Lower leg skin (tissue), 4 donors: ENCODE data around the gene GPR132. TPM values are rescaled to one million over a fixed set of nuclear protein-coding genes. Genes with fewer than 3 reads are reported as not detected.
A peak's percentile ranks its signal among the peaks of the same experiment; 100 is the strongest.

Experiments
- DNase-seq, 2 donors: peaks; one replicate each; pipeline ENCODE4 v3.0.0-alpha.2; 2019; ENCODE audit warnings: low spot score in 2 of 2
- H3K4me3 ChIP-seq: fragments of 200-600 bp; sonication (generic); 2 replicates; pipeline ENCODE4 v1.5.1; 2017; ENCODE audit warnings: mild to moderate bottlenecking, low read depth; ENCODE audit not compliant: poor library complexity, severe bottlenecking
- CTCF ChIP-seq, 3 donors: fragments of 450-650 bp; IDR thresholded peaks; one replicate each; pipeline ENCODE4 v1.5.1; 2016; ENCODE audit warnings: antibody characterized with exemption in 3 of 3, mild to moderate bottlenecking in 3 of 3, moderate library complexity in 2 of 3
- POLR2A ChIP-seq, 2 donors: fragments of 450-650 bp; IDR thresholded peaks; one replicate each; pipeline ENCODE4 v1.6.1; 2016 to 2017; ENCODE audit warnings: antibody characterized with exemption in 2 of 2, mild to moderate bottlenecking in 1 of 2, moderate library complexity in 1 of 2
- WGBS, 2 donors: methylation state at CpG; one replicate each; pipeline ENCODE4 v1.1.5; 2018; 5-methylcytosine and 5-hydroxymethylcytosine counted together
- intact Hi-C: fragments of 100-400 bp; cut with DNase I; formaldehyde crosslinking; loops from one replicate; pipeline ENCODE4 v1.15.0; 2023; ENCODE audit warnings: low total_unique reads
- total RNA-seq, 4 donors: library from RNA; depleted of rRNA; stranded (reverse); fragments of >200 nt; gene quantifications; one replicate each; pipeline ENCODE4 v1.1.0, GENCODE V29; 2016

The GPR132 gene
- total RNA-seq, 4 donors from 2014 or later: 0.84 to 1.3 (median 1.1) TPM

- intact Hi-C loops: loop anchor here (10.0 kb wide), 1 partner anchor 152 kb away; no protein-coding TSS in a partner anchor
- WGBS, 2 donors: 93 to 97% methylated on average over 5 to 9 of the region's 9 CpGs
- no peak for TF ChIP-seq CTCF (IDR thresholded peaks at IDR 0.05)
- no peak for TF ChIP-seq POLR2A (IDR thresholded peaks at IDR 0.05)
- no peak for DNase-seq
- no peak overlapping the region for H3K4me3 ChIP-seq
These were observed 18.3 kb downstream of the GPR132 start for GRCh38 chr14:105046891-105047282.

DNA sequence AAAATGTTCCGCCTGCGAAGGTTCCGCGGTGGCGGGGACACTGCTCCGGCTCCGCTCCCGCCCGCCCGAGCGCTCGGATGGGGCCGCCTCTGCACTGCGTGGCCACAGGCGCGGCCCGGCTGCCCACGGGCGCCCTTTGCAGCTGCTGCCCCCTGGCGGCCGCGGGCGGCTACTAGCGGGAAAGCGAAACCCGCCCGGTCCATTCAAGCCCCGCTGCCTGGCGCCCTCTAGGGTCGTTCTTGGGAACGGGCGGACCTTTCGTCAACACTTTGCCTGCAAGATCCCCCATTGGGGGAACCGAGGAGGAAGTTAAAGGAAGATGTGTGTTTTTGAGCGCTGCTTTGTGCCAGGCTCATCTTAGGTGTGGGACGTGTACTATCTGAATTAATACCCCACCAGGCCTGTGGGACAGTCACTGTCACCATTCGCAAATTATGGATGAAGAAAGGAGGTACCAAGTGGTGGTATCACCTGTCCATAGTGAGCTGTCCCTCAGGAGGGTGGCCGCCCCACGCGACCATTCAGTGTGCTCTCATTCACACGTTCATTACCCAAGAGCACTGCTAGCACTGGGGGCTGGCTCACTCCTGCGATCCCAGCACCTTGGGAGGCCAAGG, 19.4 kb downstream of the GPR132 start:
- peak; percentile 87 to 98 for DNase-seq
- intact Hi-C loops: loop anchor here (2.0 to 10.0 kb wide), 2 partner anchors 69 to 151 kb away; no protein-coding TSS in a partner anchor
- H3K4me3 ChIP-seq: no peak overlapping the region
- 7 to 9% methylated on average over 26 to 42 of the region's 42 CpGs for WGBS, 2 donors
- peak in 2 of 3 donors; percentile 95 to 97 for TF ChIP-seq CTCF (IDR thresholded peaks at IDR 0.05)
- TF ChIP-seq POLR2A (IDR thresholded peaks at IDR 0.05): no peak

GRCh38 chr14:105043641-105044040, 21.6 kb downstream of the GPR132 start:
- DNase-seq: no peak
- H3K4me3 ChIP-seq: no peak overlapping the region
- intact Hi-C loops: loop anchor here (2.0 to 10.0 kb wide), 2 partner anchors 67 to 149 kb away; no protein-coding TSS in a partner anchor
- no peak for TF ChIP-seq POLR2A (IDR thresholded peaks at IDR 0.05)
- TF ChIP-seq CTCF (IDR thresholded peaks at IDR 0.05): no peak
- 60 to 70% methylated on average over 7 of the region's 7 CpGs for WGBS, 2 donors

GRCh38 chr14:105042813-105043212, 22.4 kb downstream of the GPR132 start:
- intact Hi-C loops: loop anchor here (10.0 kb wide), 1 partner anchor 148 kb away; no protein-coding TSS in a partner anchor
- H3K4me3 ChIP-seq: no peak overlapping the region
- WGBS, 2 donors: 92 to 93% methylated on average over 13 to 17 of the region's 17 CpGs
- no peak for DNase-seq
- TF ChIP-seq CTCF (IDR thresholded peaks at IDR 0.05) (no peak), POLR2A (IDR thresholded peaks at IDR 0.05) (no peak)

DNA sequence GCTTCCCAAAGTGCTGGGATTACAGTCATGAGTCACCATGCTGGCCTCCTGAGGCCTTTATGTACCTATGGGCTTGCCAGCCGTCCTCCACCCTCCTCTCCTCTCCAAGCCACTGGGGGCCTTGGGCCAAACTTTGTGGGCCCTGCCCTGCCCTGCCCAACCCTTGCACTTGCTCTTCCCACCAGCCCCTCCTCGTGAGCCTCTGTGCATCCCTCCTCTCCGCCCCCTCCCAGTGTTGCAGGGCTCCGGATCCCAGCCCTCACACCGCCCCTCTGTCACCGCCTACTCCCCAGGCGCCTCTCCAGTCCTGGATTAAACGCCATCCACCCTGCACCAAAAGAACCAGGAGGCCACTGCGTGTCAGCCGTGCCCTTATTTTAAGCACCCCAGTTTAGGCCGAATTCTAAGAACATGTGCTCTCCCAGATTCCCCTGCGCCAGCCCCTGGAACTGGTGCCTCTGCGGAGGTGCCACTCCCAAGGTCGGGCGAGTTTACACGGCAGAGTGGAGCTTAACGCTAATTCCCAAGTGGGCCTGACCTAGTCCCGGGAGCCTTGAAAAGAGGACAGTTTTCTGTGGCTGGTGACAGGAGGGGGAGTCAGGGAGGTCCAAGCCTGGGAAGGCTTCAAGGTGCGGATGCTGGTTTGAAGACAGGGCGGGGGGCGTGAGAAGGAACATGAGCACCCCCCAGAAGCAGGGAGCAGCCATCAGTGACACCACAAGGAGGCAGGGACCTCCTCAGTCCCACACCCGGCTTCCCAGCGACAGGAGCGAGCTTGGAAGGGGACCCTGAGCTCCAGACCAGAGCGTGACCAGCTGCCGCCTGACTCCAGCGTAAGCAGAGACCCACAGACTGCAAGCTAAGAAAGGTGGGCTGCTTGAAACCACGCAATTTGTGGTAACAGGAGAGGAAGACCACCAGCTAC, 23.1 kb downstream of the GPR132 start:
- TF ChIP-seq CTCF (IDR thresholded peaks at IDR 0.05) (no peak), POLR2A (IDR thresholded peaks at IDR 0.05) (no peak)
- intact Hi-C loops: loop anchor here (10.0 kb wide), 1 partner anchor 147 kb away; no protein-coding TSS in a partner anchor
- no peak overlapping the region for H3K4me3 ChIP-seq
- 55 to 62% methylated on average over 28 of the region's 28 CpGs for WGBS, 2 donors
- DNase-seq: no peak
